ENCODE measurements around the gene MAGEA4. TPM values are rescaled to one million over a fixed set of nuclear protein-coding genes. Genes with fewer than 3 reads are reported as not detected.

Gene MAGEA4
- total RNA-seq, 3 donors from 2014 or later: not detected

GRCh38 chrX:151878574-151878973 lies 34.1 kb upstream of the MAGEA4 start:
- Histone ChIP-seq H3K36me3 (no peaks in the 10 kb centered on the region), H3K4me1 (no peaks in the 10 kb centered on the region), H3K27ac (no peak overlapping the region), H3K9me3 (no peaks in the 10 kb centered on the region), H3K27me3 (no peaks in the 10 kb centered on the region), H3K4me3 (no peak overlapping the region)
- TF ChIP-seq CTCF (IDR thresholded peaks at IDR 0.05): no peak
- no peak for TF ChIP-seq POLR2A (IDR thresholded peaks at IDR 0.05)
- no peak for TF ChIP-seq POLR2AphosphoS5 (IDR thresholded peaks at IDR 0.05)
- intact Hi-C loops (cut with DNase I; ENCODE audit: low total_unique reads): no loop called here
- no peak for DNase-seq (ENCODE audit: low spot score in 2 of 2)

DNA sequence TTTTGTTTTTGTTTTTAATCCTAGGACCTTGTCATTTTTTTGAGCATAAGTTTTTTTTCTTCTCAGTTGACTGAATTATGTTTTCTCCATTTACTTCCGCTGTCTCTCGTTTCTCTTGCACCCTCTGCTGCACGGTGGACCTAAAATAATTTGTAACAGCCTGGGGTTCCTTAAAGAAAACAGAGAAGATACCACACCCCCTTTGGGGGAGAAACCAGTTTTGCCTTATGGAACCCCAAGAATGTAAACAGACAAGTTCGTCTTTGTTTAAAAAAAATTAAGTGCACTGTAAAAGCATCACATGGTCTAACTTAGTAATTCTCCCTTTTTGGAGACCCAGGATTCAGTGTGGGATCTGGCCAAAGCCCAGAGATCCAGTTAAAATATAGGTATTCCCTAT lies 32.8 kb upstream of the MAGEA4 start:
- DNase-seq (ENCODE audit: low spot score in 2 of 2): no peak
- intact Hi-C loops (cut with DNase I; ENCODE audit: low total_unique reads): no loop called here
- H3K4me3 ChIP-seq: no peak overlapping the region
- no peaks in the 10 kb centered on the region for H3K9me3 ChIP-seq
- H3K27ac ChIP-seq: no peak overlapping the region
- H3K4me1 ChIP-seq: no peaks in the 10 kb centered on the region
- H3K27me3 ChIP-seq: no peaks in the 10 kb centered on the region
- TF ChIP-seq POLR2A (IDR thresholded peaks at IDR 0.05) (no peak), POLR2AphosphoS5 (IDR thresholded peaks at IDR 0.05) (no peak), CTCF (IDR thresholded peaks at IDR 0.05) (no peak)
- no peaks in the 10 kb centered on the region for H3K36me3 ChIP-seq

- Histone ChIP-seq H3K27ac (no peak overlapping the region), H3K9me3 (peaks cover 0 to 7% of the 10 kb centered on the region in 2 donors), H3K4me1 (no peaks in the 10 kb centered on the region), H3K4me3 (no peak overlapping the region), H3K36me3 (no peaks in the 10 kb centered on the region), H3K27me3 (no peaks in the 10 kb centered on the region)
- DNase-seq (ENCODE audit: low spot score in 2 of 2): no peak
- TF ChIP-seq POLR2A (IDR thresholded peaks at IDR 0.05) (no peak), CTCF (IDR thresholded peaks at IDR 0.05) (no peak), POLR2AphosphoS5 (IDR thresholded peaks at IDR 0.05) (no peak)
- intact Hi-C loops (cut with DNase I; ENCODE audit: low total_unique reads): no loop called here
Measured at GRCh38 chrX:151880895-151881294, 31.8 kb upstream of the MAGEA4 start.

DNA sequence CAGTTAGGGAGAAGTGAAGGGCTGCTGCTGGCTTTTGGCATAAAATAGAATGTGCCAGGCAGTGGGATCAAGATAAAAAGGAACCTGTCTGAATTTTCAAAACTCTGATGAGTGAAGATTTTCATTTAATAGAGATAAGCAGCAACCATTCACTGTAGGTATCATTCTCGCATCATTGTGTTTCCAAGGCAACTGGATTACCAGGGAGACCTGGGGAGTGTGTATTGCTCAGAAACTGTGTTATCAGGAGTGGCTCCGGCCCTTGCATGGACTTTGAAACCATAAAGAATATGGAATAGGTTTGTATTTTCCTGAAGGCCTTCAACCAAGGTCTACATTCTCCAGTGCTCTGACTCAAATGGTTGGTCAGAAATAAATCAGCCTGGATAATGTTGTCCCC lies 23.3 kb upstream of the MAGEA4 start:
- TF ChIP-seq POLR2AphosphoS5 (IDR thresholded peaks at IDR 0.05) (no peak), POLR2A (IDR thresholded peaks at IDR 0.05) (no peak), CTCF (IDR thresholded peaks at IDR 0.05) (no peak)
- no peaks in the 10 kb centered on the region for H3K4me1 ChIP-seq
- H3K4me3 ChIP-seq: no peak overlapping the region
- no peak overlapping the region for H3K27ac ChIP-seq
- peaks cover 0 to 3% of the 10 kb centered on the region in 2 donors for H3K27me3 ChIP-seq
- no peaks in the 10 kb centered on the region for H3K36me3 ChIP-seq
- H3K9me3 ChIP-seq: peaks cover 0 to 16% of the 10 kb centered on the region in 2 donors
- intact Hi-C loops (cut with DNase I; ENCODE audit: low total_unique reads): no loop called here
- no peak for DNase-seq (ENCODE audit: low spot score in 2 of 2)

DNA sequence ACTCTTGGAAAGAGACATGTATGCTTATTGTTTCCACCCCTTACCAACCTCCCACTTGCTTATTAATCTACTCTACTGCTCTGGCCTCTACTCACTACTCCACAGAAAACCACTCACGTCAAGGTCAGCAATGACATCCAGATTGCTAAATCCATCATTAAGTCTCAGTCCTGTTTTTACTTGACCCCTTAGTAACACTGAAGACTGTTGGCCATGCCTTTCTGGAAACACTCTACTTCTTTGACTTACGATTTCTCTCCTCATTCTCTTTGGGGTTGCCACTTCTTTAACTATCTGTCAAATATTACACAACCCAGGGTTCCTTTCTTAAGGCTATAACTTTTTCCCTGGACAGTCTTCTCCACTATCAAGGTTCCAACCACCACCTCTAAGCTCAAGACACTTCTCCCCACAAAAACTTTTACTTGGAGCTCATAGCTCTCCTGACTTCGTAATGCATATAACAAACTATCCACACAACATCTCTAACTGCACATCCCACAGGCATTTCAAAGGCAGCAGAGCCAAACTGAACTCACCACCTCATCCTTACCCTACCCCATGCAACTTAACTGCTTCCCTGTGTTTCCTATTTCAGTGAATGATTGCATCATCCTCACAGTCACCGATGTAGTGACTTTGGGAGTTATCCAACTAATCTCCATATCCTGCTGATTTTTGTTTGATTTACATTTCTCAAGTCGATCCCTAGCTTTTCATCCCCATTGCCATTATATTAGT lies 15.8 kb upstream of the MAGEA4 start:
- Histone ChIP-seq H3K4me3 (no peak overlapping the region), H3K27me3 (peaks cover 0 to 9% of the 10 kb centered on the region in 2 donors), H3K36me3 (no peaks in the 10 kb centered on the region), H3K27ac (no peak overlapping the region), H3K9me3 (no peaks in the 10 kb centered on the region), H3K4me1 (no peaks in the 10 kb centered on the region)
- TF ChIP-seq POLR2AphosphoS5 (IDR thresholded peaks at IDR 0.05) (no peak), POLR2A (IDR thresholded peaks at IDR 0.05) (no peak)
- intact Hi-C loops (cut with DNase I; ENCODE audit: low total_unique reads): no loop called here
- no peak for DNase-seq (ENCODE audit: low spot score in 2 of 2)
